Hepatocyte (in vitro differentiated cells): ENCODE measurements around the gene S1PR3.

ENCODE experiments used
- CTCF ChIP-seq: fragments of 200-600 bp; sonication (generic); IDR thresholded peaks from 2 replicates; pipeline ENCODE4 v1.5.1; 2016; ENCODE audit warnings: antibody characterized with exemption, mild to moderate bottlenecking; ENCODE audit not compliant: poor library complexity
- EZH2 ChIP-seq: fragments of 200-600 bp; sonication (generic); IDR thresholded peaks from 2 replicates; pipeline ENCODE4 v1.6.1; 2016; ENCODE audit warnings: antibody characterized with exemption, mild to moderate bottlenecking, borderline replicate concordance

- TF ChIP-seq EZH2 (no peak), CTCF (no peak)
These were observed 61.3 kb downstream of the S1PR3 start for GRCh38 chr9:89052470-89053097.
